Thyroid gland (tissue), 4 donors: Measurements from ENCODE around the gene TST. TPM values are rescaled to one million over a fixed set of nuclear protein-coding genes. Genes with fewer than 3 reads are reported as not detected.

Experiments used
- DNase-seq, 2 donors: peaks; one replicate each; pipeline ENCODE4 v3.0.0-alpha.2; 2019
- H3K27ac ChIP-seq, 3 donors: fragments of 200-600 bp; sonication (generic); 1 replicate in 2 of 3; 2 replicates in 1 of 3; pipeline ENCODE4 v1.5.1; 2016 to 2019; ENCODE audit warnings: mild to moderate bottlenecking in 1 of 3, moderate library complexity in 1 of 3
- H3K27me3 ChIP-seq: fragments of 200-600 bp; sonication (generic); one replicate; pipeline ENCODE4 v1.5.1; 2019
- H3K36me3 ChIP-seq, 2 donors: fragments of 200-600 bp; sonication (generic); one replicate each; pipeline ENCODE4 v1.5.1; 2016 to 2019
- H3K4me1 ChIP-seq, 2 donors: fragments of 200-600 bp; sonication (generic); one replicate each; pipeline ENCODE4 v1.5.1; 2017 to 2019
- H3K4me3 ChIP-seq, 3 donors: fragments of 200-600 bp; sonication (generic); replicated peaks in 1 of 3; 1 replicate in 2 of 3; 2 replicates in 1 of 3; pipeline ENCODE4 v1.5.1; 2016; ENCODE audit warnings: mild to moderate bottlenecking in 1 of 3
- H3K9me3 ChIP-seq: fragments of 200-600 bp; sonication (generic); one replicate; pipeline ENCODE4 v1.5.1; 2017
- CTCF ChIP-seq, 6 experiments: fragments of 200-600 bp in 3 of 6; fragments of 450-650 bp in 3 of 6; sonication (generic) in 3 of 6; IDR thresholded peaks; one replicate each; pipeline ENCODE4 v1.5.1; 2016 to 2019; ENCODE audit warnings: antibody characterized with exemption in 6 of 6, mild to moderate bottlenecking in 2 of 6, inconsistent platforms in 1 of 6, moderate library complexity in 1 of 6
- POLR2A ChIP-seq, 2 donors: fragments of 450-650 bp; IDR thresholded peaks; one replicate each; pipeline ENCODE4 v1.6.1; 2017; ENCODE audit warnings: antibody characterized with exemption in 2 of 2, mild to moderate bottlenecking in 2 of 2, moderate library complexity in 1 of 2
- WGBS, 2 donors: methylation state at CpG; one replicate each; pipeline ENCODE4 v1.1.5; 2017; 5-methylcytosine and 5-hydroxymethylcytosine counted together
- intact Hi-C: fragments of 100-400 bp; cut with DNase I; formaldehyde crosslinking; loops from one replicate; pipeline ENCODE4 v1.15.1; 2023
- total RNA-seq, 4 donors: library from RNA; depleted of rRNA; stranded (reverse); fragments of >200 nt; gene quantifications; one replicate each; pipeline ENCODE4 v1.2.3, GENCODE V29; 2016

Gene TST
- total RNA-seq, 4 donors from 2014 or later = 35.7 to 51.2 (median 37.8) TPM

DNA sequence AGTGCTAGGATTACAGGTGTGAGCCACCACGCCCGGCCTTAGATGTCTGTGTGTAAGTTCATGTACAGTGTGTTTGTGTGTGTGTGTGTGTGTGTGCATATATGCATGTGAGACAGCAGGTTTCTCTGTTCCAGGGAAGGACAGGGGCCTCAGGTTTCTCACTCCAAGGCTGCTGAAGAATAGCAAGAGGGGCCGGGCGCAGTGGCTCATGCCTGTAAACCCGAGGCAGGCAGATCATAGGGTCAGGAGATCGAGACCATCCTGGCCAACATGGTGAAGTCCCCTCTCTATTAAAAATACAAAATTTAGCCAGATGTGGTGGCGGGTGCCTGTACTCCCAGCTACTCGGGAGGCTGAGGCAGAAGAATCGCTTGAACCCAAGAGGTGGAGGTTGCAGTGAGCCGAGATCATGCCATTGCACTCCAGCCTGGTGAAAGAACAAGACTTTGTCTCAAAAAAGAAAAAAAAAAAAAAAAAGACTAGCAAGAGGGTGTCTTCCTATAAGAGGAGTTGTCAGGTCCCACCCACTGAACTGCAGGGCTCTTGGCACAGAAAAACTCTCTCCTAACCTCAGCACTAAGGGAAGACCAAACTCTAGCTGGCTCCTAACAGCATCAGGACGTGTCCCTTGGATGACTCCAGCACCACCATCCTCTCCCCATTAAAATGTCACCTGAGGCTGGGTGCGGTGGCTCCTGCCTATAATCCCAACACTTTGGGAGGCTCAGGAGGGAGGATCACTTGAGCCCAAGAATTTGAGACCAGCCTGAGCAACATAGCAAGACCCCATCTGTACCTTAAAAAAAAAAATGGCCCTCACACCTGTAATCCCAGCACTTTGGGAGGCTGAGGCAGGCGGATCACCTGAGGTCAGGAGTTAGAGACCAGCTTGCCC lies 40.0 kb downstream of the TST start:
- no peaks in the 10 kb centered on the region for H3K27me3 ChIP-seq
- TF ChIP-seq POLR2A (IDR thresholded peaks at IDR 0.05) (no peak), CTCF (IDR thresholded peaks at IDR 0.05) (no peak)
- DNase-seq = no peak

DNA sequence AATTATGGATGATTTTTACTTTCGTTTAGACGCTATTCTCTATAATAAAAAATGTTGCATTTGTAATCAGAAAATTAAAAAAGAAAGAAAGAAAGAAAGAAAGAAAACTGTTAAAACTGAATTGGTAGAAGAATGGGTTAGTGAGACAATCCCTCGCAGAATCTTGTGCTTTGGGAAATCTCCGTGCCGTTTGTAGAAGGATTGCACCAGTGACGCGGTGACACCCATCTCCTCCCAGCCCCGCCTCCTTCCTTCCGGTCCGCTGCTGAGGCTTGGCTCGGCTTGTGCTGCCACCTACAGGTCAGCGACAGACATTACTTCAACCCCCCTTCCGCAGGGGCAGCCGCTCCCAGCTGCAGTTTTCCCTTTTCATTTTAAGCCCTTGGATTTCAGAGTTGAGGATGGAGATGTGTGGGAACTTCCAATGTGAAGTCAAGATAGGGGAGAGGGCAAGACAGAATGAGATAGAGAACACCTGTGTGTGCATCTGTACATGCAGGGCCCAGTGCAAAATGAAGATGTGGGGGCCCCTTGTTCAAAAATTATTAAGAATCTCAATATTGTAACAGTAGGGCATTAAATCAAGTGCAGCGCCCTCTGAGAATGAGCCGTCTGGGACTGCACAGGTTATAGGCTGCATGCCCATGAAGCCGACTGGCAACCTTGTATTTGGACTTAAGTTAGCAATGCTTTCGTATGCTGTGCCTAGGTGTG lies 41.1 kb downstream of the TST start:
- WGBS, 2 donors = 14 to 17% methylated on average over 18 of the region's 18 CpGs
- intact Hi-C loops = loop anchor here (5.0 kb wide), 2 partner anchors 121 to 196 kb away; no protein-coding TSS in a partner anchor
- no peaks in the 10 kb centered on the region for H3K9me3 ChIP-seq
- H3K4me1 ChIP-seq = peaks cover 0 to 7% of the 10 kb centered on the region in 2 donors
- TF ChIP-seq POLR2A (IDR thresholded peaks at IDR 0.05) = peak in 1 of 2 donors; percentile 29
- peak; percentile 68 to 93 (median 88) for TF ChIP-seq CTCF (IDR thresholded peaks at IDR 0.05)
- peak; percentile 89 to 91 for DNase-seq
- H3K27me3 ChIP-seq = no peaks in the 10 kb centered on the region
- H3K4me3 ChIP-seq = peak overlapping the region in 1 of 3 donors; percentile 2
- H3K36me3 ChIP-seq = no peaks in the 10 kb centered on the region
- H3K27ac ChIP-seq = no peak overlapping the region

More for the DNA sequence above, 40.0 kb downstream of the TST start:
- no peak overlapping the region for H3K27ac ChIP-seq
- no peaks in the 10 kb centered on the region for H3K9me3 ChIP-seq
- WGBS, 2 donors = 87 to 92% methylated on average over 13 of the region's 13 CpGs
- no peaks in the 10 kb centered on the region for H3K36me3 ChIP-seq
- peaks cover 0 to 7% of the 10 kb centered on the region in 2 donors for H3K4me1 ChIP-seq
- no peak overlapping the region for H3K4me3 ChIP-seq
- intact Hi-C loops = loop anchor here (5.0 kb wide), 2 partner anchors 122 to 197 kb away; no protein-coding TSS in a partner anchor

- peaks cover 0 to 7% of the 10 kb centered on the region in 2 donors for H3K4me1 ChIP-seq
- no peak overlapping the region for H3K27ac ChIP-seq
- TF ChIP-seq CTCF (IDR thresholded peaks at IDR 0.05) = peak in 2 of 6 experiments; percentile 15 to 25
- TF ChIP-seq POLR2A (IDR thresholded peaks at IDR 0.05) = no peak
- peak overlapping the region in 1 of 3 donors; percentile 2 for H3K4me3 ChIP-seq
- WGBS, 2 donors = 18 to 30% methylated on average over 6 to 9 of the region's 13 CpGs
- DNase-seq = peak; percentile 46 to 52
- intact Hi-C loops = loop anchor here (5.0 kb wide), 2 partner anchors 120 to 195 kb away; no protein-coding TSS in a partner anchor
- H3K9me3 ChIP-seq = no peaks in the 10 kb centered on the region
- H3K27me3 ChIP-seq = no peaks in the 10 kb centered on the region
- no peaks in the 10 kb centered on the region for H3K36me3 ChIP-seq
Measured at GRCh38 chr22:36977401-36977861, 41.8 kb downstream of the TST start.

DNA sequence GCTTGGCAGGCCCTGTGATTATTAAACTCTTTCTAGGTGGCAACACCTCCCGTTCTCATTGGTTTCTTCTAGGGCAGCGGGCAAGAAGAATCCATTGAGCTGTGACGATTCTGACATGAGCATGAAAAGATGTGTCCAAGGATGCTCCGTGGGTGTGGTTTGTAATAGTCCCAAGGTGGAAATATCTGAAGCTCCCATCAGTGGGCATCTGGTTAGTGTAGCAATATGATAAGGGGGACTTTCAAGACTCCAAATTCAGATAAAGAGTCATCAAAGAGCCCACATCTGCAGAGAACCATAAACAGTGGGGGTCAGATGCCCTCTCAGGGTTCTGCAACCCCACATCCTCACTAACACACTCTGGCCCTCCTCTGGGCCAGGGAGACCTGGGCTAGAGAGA lies 42.6 kb downstream of the TST start:
- Histone ChIP-seq H3K27ac (no peak overlapping the region), H3K27me3 (no peaks in the 10 kb centered on the region), H3K36me3 (no peaks in the 10 kb centered on the region), H3K9me3 (no peaks in the 10 kb centered on the region), H3K4me1 (peaks cover 0 to 7% of the 10 kb centered on the region in 2 donors), H3K4me3 (no peak overlapping the region)
- no peak for DNase-seq
- TF ChIP-seq CTCF (IDR thresholded peaks at IDR 0.05) (no peak), POLR2A (IDR thresholded peaks at IDR 0.05) (no peak)
- intact Hi-C loops = loop anchor here (5.0 kb wide), 2 partner anchors 119 to 194 kb away; no protein-coding TSS in a partner anchor
- 88 to 89% methylated on average over 4 of the region's 4 CpGs for WGBS, 2 donors
